Psoas muscle (tissue), 8 donors: ENCODE data around the gene CENATAC. TPM values are rescaled to one million over a fixed set of nuclear protein-coding genes. Genes with fewer than 3 reads are reported as not detected.
A peak's percentile ranks its signal among the peaks of the same experiment; 100 is the strongest.

Source experiments
- ATAC-seq, 4 donors: fragments of 200-7000 bp; cut with Tn5 transposase; one replicate each; pipeline ENCODE4 v1.9.1; 2020; ENCODE audit warnings: moderate library complexity in 3 of 4, mild to moderate bottlenecking in 2 of 4
- DNase-seq, 2 donors: peaks; one replicate each; pipeline ENCODE4 v3.0.0-alpha.2; 2020
- H3K27ac ChIP-seq: fragments of 200-600 bp; one replicate; pipeline ENCODE4 v1.8.0; 2022
- H3K27me3 ChIP-seq, 3 donors: fragments of 200-600 bp in 1 of 3; one replicate each; pipeline versions ENCODE4 v1.6.1 to v1.8.0; 2013 to 2022; ENCODE audit warnings: low read length in 2 of 3, mild to moderate bottlenecking in 2 of 3, moderate library complexity in 1 of 3; ENCODE audit not compliant: insufficient read depth in 3 of 3
- H3K36me3 ChIP-seq, 2 donors: fragments of 200-600 bp in 1 of 2; one replicate each; pipeline versions ENCODE4 v1.6.1 to v1.8.0; 2013 to 2022; ENCODE audit warnings: low read depth in 1 of 2, mild to moderate bottlenecking in 1 of 2, moderate library complexity in 1 of 2; ENCODE audit not compliant: insufficient read depth in 1 of 2
- H3K4me1 ChIP-seq: fragments of 200-600 bp; one replicate; pipeline ENCODE4 v1.8.0; 2022
- H3K4me3 ChIP-seq: fragments of 200-600 bp; one replicate; pipeline ENCODE4 v1.8.0; 2022; ENCODE audit warnings: mild to moderate bottlenecking
- H3K9me3 ChIP-seq: fragments of 200-600 bp; one replicate; pipeline ENCODE4 v1.8.0; 2022
- WGBS, 3 donors: extraction: QIAGEN DNeasy Blood & Tissue Kit; methylation state at CpG; one replicate each; pipeline versions ENCODE4 v1.1.6 to v1.1.7; 2013; 5-methylcytosine and 5-hydroxymethylcytosine counted together
- intact Hi-C, 2 donors: fragments of 100-400 bp; cut with DNase I; formaldehyde crosslinking; loops; one replicate each; pipeline versions ENCODE4 v1.11.0 to v1.14.2; 2022
- polyA plus RNA-seq, 3 donors: library from polyadenylated mRNA; stranded (reverse); fragments of 200-250 nt; gene quantifications; one replicate each; pipeline ENCODE4 v1.2.3, GENCODE V29; 2013
- total RNA-seq, 4 donors: library from RNA; stranded (reverse); fragmentation: NEBNext Ultra II Directional in 2 of 4; extraction: Animal tissue kit (Norgen Biotek cat#: 25700) in 2 of 4; gene quantifications; one replicate each; pipeline versions ENCODE4 v1.2.1 to v1.2.4, GENCODE V29; 2021 to 2023
- TF ChIP-seq, protein P1 (sequence below): fragments of 200-600 bp; IDR thresholded peaks from one replicate; pipeline ENCODE4 v1.8.0; 2022; ENCODE audit warnings: antibody characterized with exemption
- donor health status: healthy with polysubstance abuse.
- donor health status: DM: no; HTN: no; CAD: no; lungs with moderate emphysema.
- donor health status: Bipolar disorder and iron deficiency.
- donor health status: healthy.
- donor health status: DM: yes; HTN: yes; CAD: no.
- donor health status: DM: no; HTN: no; CAD: no.
- donor health status: DM: no; HTN: no; CAD: no.
- donor health status: DM: yes; HTN: yes; CAD: no.

The CENATAC gene
- total and polyA plus RNA-seq, 7 donors = 5.4 to 23.5 (median 10.1) TPM

DNA sequence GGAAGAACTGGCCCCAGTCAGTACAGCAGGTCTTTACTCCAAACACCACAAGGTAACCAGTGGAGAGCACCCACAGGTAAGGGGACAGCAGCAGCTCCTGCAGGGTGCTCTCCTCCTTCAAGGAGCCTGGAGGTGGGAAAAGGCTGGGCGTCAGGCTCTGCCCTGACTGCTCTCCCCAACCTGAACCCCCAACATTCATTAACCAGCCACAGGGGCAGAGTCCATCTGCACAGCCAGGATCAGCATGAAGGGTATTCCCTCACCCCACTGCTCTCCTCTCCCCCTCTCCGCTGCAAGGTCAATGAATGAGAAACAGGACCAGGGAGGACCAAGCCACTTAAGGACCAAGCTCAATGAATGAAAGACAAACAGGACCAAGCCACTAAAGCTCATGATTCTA, 29.0 kb downstream of the CENATAC start:
- WGBS, 3 donors = 92 to 100% (median 97%) methylated on average over 2 of the region's 2 CpGs
- DNase-seq (no peak), ATAC-seq (no peak)
- peaks cover 70% of the 10 kb centered on the region for H3K4me1 ChIP-seq
- intact Hi-C loops = no loop called here
- no peaks in the 10 kb centered on the region for H3K9me3 ChIP-seq
- TF ChIP-seq, protein P1, sequence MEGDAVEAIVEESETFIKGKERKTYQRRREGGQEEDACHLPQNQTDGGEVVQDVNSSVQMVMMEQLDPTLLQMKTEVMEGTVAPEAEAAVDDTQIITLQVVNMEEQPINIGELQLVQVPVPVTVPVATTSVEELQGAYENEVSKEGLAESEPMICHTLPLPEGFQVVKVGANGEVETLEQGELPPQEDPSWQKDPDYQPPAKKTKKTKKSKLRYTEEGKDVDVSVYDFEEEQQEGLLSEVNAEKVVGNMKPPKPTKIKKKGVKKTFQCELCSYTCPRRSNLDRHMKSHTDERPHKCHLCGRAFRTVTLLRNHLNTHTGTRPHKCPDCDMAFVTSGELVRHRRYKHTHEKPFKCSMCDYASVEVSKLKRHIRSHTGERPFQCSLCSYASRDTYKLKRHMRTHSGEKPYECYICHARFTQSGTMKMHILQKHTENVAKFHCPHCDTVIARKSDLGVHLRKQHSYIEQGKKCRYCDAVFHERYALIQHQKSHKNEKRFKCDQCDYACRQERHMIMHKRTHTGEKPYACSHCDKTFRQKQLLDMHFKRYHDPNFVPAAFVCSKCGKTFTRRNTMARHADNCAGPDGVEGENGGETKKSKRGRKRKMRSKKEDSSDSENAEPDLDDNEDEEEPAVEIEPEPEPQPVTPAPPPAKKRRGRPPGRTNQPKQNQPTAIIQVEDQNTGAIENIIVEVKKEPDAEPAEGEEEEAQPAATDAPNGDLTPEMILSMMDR = no peak
- peaks cover 0 to 45% of the 10 kb centered on the region in 2 donors for H3K36me3 ChIP-seq
- H3K27me3 ChIP-seq = no peaks in the 10 kb centered on the region
- H3K27ac ChIP-seq = peak overlapping the region; percentile 93
- peak overlapping the region; percentile 2 for H3K4me3 ChIP-seq

DNA sequence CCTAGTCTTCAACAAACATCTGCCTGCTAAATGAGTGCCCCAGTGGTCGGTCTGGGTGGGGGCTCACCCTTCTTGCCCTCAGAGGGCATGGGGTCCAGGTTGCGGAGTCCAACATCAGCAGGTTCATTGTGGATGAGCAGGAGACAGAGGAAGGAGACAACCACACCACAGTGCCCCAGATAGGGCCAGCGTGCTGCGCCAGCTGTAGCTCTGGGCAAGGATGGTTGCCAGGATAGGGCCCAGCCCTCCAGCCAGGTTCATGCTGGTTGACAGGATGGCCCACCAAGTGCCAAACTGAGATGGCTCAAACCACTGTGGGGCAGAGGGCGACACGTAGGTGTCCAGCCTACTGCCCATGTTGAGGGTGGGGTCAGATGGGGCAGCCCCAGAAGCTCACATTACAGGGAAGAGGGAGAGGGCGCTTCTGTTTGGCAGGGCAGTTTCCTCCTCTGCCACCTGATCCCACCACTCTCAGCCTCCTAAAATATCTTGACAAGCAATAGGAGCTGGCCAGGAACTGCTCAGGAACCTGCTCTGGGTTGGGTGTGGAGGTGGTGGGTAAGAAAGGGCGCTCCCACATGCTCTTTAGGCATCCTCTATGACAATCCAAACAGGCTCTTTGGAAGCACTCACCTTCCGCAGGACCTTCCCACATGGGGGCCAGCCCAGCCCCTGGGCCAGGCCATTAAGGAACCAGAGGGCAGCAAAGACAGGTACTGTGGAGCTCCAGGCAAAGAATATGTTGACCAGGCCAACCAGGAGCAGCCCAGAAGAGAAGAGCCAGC, 29.8 kb downstream of the CENATAC start:
- DNase-seq (peak; percentile 37 to 74), ATAC-seq (peak; percentile 45 to 67 (median 58))
- peak overlapping the region; percentile 95 for H3K4me3 ChIP-seq
- peak overlapping the region; percentile 93 for H3K27ac ChIP-seq
- TF ChIP-seq, protein P1 = no peak
- H3K27me3 ChIP-seq = no peaks in the 10 kb centered on the region
- H3K4me1 ChIP-seq = peaks cover 65% of the 10 kb centered on the region
- intact Hi-C loops = no loop called here
- H3K9me3 ChIP-seq = no peaks in the 10 kb centered on the region
- peaks cover 0 to 37% of the 10 kb centered on the region in 2 donors for H3K36me3 ChIP-seq
- 34 to 68% (median 44%) methylated on average over 9 of the region's 9 CpGs for WGBS, 3 donors

DNA sequence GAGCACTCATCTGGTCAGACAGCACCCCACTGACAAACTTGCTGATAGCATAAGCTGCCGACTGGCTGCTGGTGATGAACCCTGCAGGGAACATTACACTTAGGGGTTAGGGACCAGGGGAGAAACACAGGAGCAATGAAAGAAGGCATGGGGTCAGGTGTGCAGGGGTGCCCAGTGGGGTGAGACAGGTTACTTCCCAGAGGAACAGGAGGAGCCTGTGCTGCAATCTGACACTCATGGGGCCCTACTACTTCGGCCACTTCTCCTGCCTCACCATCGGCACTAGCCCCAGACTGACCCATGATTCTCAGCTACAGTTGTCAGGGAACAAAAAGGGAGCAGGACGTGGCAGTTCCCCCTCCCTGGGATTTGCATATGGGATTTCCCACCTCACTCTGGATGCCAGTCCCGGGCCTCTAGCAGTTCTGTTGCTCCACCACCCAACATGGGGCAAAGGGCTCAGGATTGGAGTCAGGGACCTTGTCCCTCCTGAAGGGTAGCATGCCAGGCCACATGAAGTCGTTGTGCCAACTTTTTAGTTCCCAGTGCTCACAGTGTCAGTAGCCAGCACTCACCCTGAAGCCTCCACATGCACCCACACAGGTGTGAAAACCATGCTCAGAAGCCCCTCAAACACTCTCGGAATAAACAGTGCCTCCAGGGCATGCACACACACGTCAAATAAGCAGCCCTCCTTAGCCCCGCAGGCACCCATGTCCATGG, 30.6 kb downstream of the CENATAC start:
- TF ChIP-seq, protein P1 = no peak
- Histone ChIP-seq H3K4me3 (peak overlapping the region; percentile 95), H3K27me3 (no peaks in the 10 kb centered on the region), H3K9me3 (no peaks in the 10 kb centered on the region), H3K4me1 (peaks cover 60% of the 10 kb centered on the region), H3K36me3 (peaks cover 0 to 30% of the 10 kb centered on the region in 2 donors), H3K27ac (peak overlapping the region; percentile 93)
- 45 to 83% (median 50%) methylated on average over 9 of the region's 9 CpGs for WGBS, 3 donors
- ATAC-seq (no peak), DNase-seq (no peak)
- intact Hi-C loops = no loop called here

DNA sequence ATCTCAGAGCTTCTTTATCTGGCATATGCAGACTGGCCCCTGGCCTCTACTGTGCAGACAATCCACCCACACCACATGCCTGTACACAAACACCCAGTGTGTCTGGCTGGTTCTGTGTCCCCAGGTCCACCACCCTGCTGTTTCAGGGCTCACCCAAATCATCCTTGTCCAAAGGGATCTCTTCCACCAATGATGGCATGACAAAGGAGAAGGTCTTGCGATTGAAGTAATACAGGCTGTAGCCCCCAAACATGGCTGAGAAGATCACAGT, 31.1 kb downstream of the CENATAC start:
- Histone ChIP-seq H3K36me3 (peaks cover 0 to 25% of the 10 kb centered on the region in 2 donors), H3K27ac (peak overlapping the region; percentile 93), H3K4me1 (peaks cover 55% of the 10 kb centered on the region), H3K27me3 (no peaks in the 10 kb centered on the region), H3K4me3 (peak overlapping the region; percentile 95), H3K9me3 (no peaks in the 10 kb centered on the region)
- TF ChIP-seq, protein P1 = no peak
- intact Hi-C loops = no loop called here
- ATAC-seq (no peak), DNase-seq (no peak)
- WGBS, 3 donors = 73 to 89% (median 89%) methylated on average over 1 of the region's 1 CpG
